Left lung (tissue), 10 donors: Measurements from ENCODE around the gene GBX1. TPM values are rescaled to one million over a fixed set of nuclear protein-coding genes. Genes with fewer than 3 reads are reported as not detected.

ENCODE experiments used
- ATAC-seq: fragments of 200-7000 bp; cut with Tn5 transposase; one replicate; pipeline ENCODE4 v1.9.1; 2020; ENCODE audit warnings: moderate library complexity
- DNase-seq, 4 donors: peaks; one replicate each; pipeline ENCODE4 v3.0.0-alpha.2; 2013 to 2020
- H3K27ac ChIP-seq, 2 donors: fragments of 200-600 bp; sonication (generic) in 1 of 2; one replicate each; pipeline versions ENCODE4 v1.5.0 to v1.8.0; 2020 to 2021
- H3K27me3 ChIP-seq, 2 donors: fragments of 200-600 bp; sonication (generic) in 1 of 2; one replicate each; pipeline versions ENCODE4 v1.5.0 to v1.8.0; 2020 to 2021
- H3K36me3 ChIP-seq, 2 donors: fragments of 200-600 bp; sonication (generic) in 1 of 2; one replicate each; pipeline versions ENCODE4 v1.5.0 to v1.8.0; 2020 to 2021
- H3K4me1 ChIP-seq, 2 donors: fragments of 200-600 bp; one replicate each; pipeline ENCODE4 v1.8.0; 2021
- H3K4me3 ChIP-seq, 2 donors: fragments of 200-600 bp; sonication (generic) in 1 of 2; one replicate each; pipeline versions ENCODE4 v1.5.0 to v1.8.0; 2020 to 2021; ENCODE audit warnings: mild to moderate bottlenecking in 1 of 2
- H3K9me3 ChIP-seq, 2 donors: fragments of 200-600 bp; sonication (generic) in 1 of 2; one replicate each; pipeline versions ENCODE4 v1.5.0 to v1.8.0; 2020 to 2021
- intact Hi-C, 2 donors: fragments of 100-400 bp; cut with DNase I; formaldehyde crosslinking; loops; one replicate each; pipeline versions ENCODE4 v1.11.2 to v1.14.2; 2022
- polyA plus RNA-seq, 6 donors: library from polyadenylated mRNA; unstranded; fragments of 120-200 nt; gene quantifications; one replicate each; pipeline ENCODE4 v1.2.1, GENCODE V29; 2013; ENCODE audit not compliant: insufficient read length in 6 of 6
- total RNA-seq, 2 donors: library from RNA; stranded (reverse); fragmentation: NEBNext Ultra II Directional; extraction: Animal tissue kit (Norgen Biotek cat#: 25700); gene quantifications; one replicate each; pipeline ENCODE4 v1.2.1, GENCODE V29; 2021
- TF ChIP-seq, protein P1 (sequence below), 2 donors: fragments of 200-600 bp; sonication (generic) in 1 of 2; IDR thresholded peaks; one replicate each; pipeline versions ENCODE4 v1.5.0 to v1.8.0; 2021; ENCODE audit warnings: antibody characterized with exemption in 2 of 2
- donor health status: DM: no; HTN: yes; CAD: no.
- donor health status: DM: no; HTN: no; CAD: no.

Gene GBX1
- total and polyA plus RNA-seq, 8 donors: 0.24 to 0.42 (median 0.28) TPM; not detected in 5

- H3K9me3 ChIP-seq: no peaks in the 10 kb centered on the region
- DNase-seq (peak in 1 of 4 donors; percentile 81), ATAC-seq (peak; percentile 28)
- H3K27ac ChIP-seq: peak overlapping the region; percentile 18 to 50
- peaks cover 0 to 52% of the 10 kb centered on the region in 2 donors for H3K36me3 ChIP-seq
- intact Hi-C loops: loop anchor here in 1 of 2 donors (10.0 kb wide), 1 partner anchor 222 kb away; no protein-coding TSS in a partner anchor
- TF ChIP-seq, protein P1, sequence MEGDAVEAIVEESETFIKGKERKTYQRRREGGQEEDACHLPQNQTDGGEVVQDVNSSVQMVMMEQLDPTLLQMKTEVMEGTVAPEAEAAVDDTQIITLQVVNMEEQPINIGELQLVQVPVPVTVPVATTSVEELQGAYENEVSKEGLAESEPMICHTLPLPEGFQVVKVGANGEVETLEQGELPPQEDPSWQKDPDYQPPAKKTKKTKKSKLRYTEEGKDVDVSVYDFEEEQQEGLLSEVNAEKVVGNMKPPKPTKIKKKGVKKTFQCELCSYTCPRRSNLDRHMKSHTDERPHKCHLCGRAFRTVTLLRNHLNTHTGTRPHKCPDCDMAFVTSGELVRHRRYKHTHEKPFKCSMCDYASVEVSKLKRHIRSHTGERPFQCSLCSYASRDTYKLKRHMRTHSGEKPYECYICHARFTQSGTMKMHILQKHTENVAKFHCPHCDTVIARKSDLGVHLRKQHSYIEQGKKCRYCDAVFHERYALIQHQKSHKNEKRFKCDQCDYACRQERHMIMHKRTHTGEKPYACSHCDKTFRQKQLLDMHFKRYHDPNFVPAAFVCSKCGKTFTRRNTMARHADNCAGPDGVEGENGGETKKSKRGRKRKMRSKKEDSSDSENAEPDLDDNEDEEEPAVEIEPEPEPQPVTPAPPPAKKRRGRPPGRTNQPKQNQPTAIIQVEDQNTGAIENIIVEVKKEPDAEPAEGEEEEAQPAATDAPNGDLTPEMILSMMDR (IDR thresholded peaks at IDR 0.05): no peak
- H3K4me3 ChIP-seq: peak overlapping the region; percentile 18 to 40
- peaks cover 0 to 25% of the 10 kb centered on the region in 2 donors for H3K4me1 ChIP-seq
- peaks cover 0 to 5% of the 10 kb centered on the region in 2 donors for H3K27me3 ChIP-seq
Measured at GRCh38 chr7:151116603-151117440, 50.7 kb downstream of the GBX1 start.

GRCh38 chr7:151115836-151116418, 51.6 kb downstream of the GBX1 start:
- Histone ChIP-seq H3K9me3 (no peaks in the 10 kb centered on the region), H3K36me3 (peaks cover 0 to 43% of the 10 kb centered on the region in 2 donors), H3K4me1 (peaks cover 0 to 32% of the 10 kb centered on the region in 2 donors), H3K27ac (peak overlapping the region; percentile 37 to 50), H3K27me3 (peaks cover 0 to 5% of the 10 kb centered on the region in 2 donors), H3K4me3 (peak overlapping the region; percentile 19 to 40)
- TF ChIP-seq, protein P1 (IDR thresholded peaks at IDR 0.05): no peak
- DNase-seq (peak in 3 of 4 donors; percentile 80 to 92 (median 89)), ATAC-seq (peak; percentile 85)
- intact Hi-C loops: loop anchor here in 1 of 2 donors (10.0 kb wide), 1 partner anchor 221 kb away; no protein-coding TSS in a partner anchor

- peaks cover 0 to 38% of the 10 kb centered on the region in 2 donors for H3K4me1 ChIP-seq
- peak overlapping the region; percentile 19 to 40 for H3K4me3 ChIP-seq
- ATAC-seq (no peak), DNase-seq (peak in 1 of 4 donors; percentile 79)
- H3K27me3 ChIP-seq: peaks cover 0 to 5% of the 10 kb centered on the region in 2 donors
- H3K27ac ChIP-seq: peak overlapping the region; percentile 37 to 50
- H3K9me3 ChIP-seq: no peaks in the 10 kb centered on the region
- TF ChIP-seq, protein P1 (IDR thresholded peaks at IDR 0.05): no peak
- intact Hi-C loops: loop anchor here in 1 of 2 donors (10.0 kb wide), 1 partner anchor 220 kb away; no protein-coding TSS in a partner anchor
- H3K36me3 ChIP-seq: peaks cover 0 to 37% of the 10 kb centered on the region in 2 donors
Measured at GRCh38 chr7:151115121-151115835, 52.2 kb downstream of the GBX1 start.

- ATAC-seq (peak; percentile 26), DNase-seq (peak in 3 of 4 donors; percentile 47 to 88 (median 62))
- peak overlapping the region; percentile 7 to 40 for H3K4me3 ChIP-seq
- TF ChIP-seq, protein P1 (IDR thresholded peaks at IDR 0.05): no peak
- H3K27me3 ChIP-seq: peaks cover 0 to 5% of the 10 kb centered on the region in 2 donors
- H3K27ac ChIP-seq: peak overlapping the region; percentile 41 to 66
- intact Hi-C loops: loop anchor here in 1 of 2 donors (10.0 kb wide), 1 partner anchor 220 kb away; no protein-coding TSS in a partner anchor
- peaks cover 0 to 46% of the 10 kb centered on the region in 2 donors for H3K4me1 ChIP-seq
- no peaks in the 10 kb centered on the region for H3K9me3 ChIP-seq
- H3K36me3 ChIP-seq: peaks cover 0 to 28% of the 10 kb centered on the region in 2 donors
Measured at GRCh38 chr7:151114151-151115090, 53.1 kb downstream of the GBX1 start.
